IMR-90 (cell line): Measurements from ENCODE around the gene FRMD3. TPM values are rescaled to one million over a fixed set of nuclear protein-coding genes. Genes with fewer than 3 reads are reported as not detected.

Source experiments
- ATAC-seq: fragments of 200-7000 bp; cut with Tn5 transposase; 2 replicates; pipeline ENCODE4 v1.9.1; 2020; ENCODE audit warnings: low read depth, mild to moderate bottlenecking, moderate library complexity
- BruUV-seq: library from RNA; stranded (reverse); fragments of 400-500 nt; replicated peaks from 2 replicates; lab custom pipeline; 2021; lab: Mats Ljungman, UMichigan
- CTCF ChIA-PET: fragments of 300-600 bp; formaldehyde crosslinking; extraction: SDS; loops from one replicate; lab custom pipeline; 2021; ENCODE audit warnings: antibody characterized with exemption; lab: Yijun Ruan, JAX
- POLR2A ChIA-PET: fragments of 300-600 bp; sonication (Branson Sonifier 250); formaldehyde crosslinking; loops from one replicate; lab custom pipeline; 2022; ENCODE audit warnings: antibody characterized with exemption; ENCODE audit not compliant: unreplicated experiment; lab: Charles Lee
- DNase-seq: peaks from one replicate; pipeline ENCODE4 v3.0.0; 2013
- H2AFZ ChIP-seq: replicated peaks from 2 replicates; pipeline ENCODE3; 2013; ENCODE audit warnings: low read length, mild to moderate bottlenecking; ENCODE audit not compliant: poor library complexity
- H2AK5ac ChIP-seq: 2 replicates; pipeline ENCODE4 v1.6.1; 2013; ENCODE audit warnings: low read depth, low read length, inconsistent platforms
- H2AK9ac ChIP-seq: replicated peaks from 2 replicates; pipeline ENCODE3; 2013; ENCODE audit warnings: mild to moderate bottlenecking, low read depth, low read length, moderate library complexity; ENCODE audit not compliant: poor library complexity
- H2BK120ac ChIP-seq: 2 replicates; pipeline ENCODE4 v1.6.1; 2013; ENCODE audit warnings: low read depth, low read length, inconsistent platforms
- H2BK15ac ChIP-seq: 3 replicates; pipeline ENCODE4 v1.6.1; 2013; ENCODE audit warnings: low read depth, low read length, inconsistent platforms
- H2BK20ac ChIP-seq: 2 replicates; pipeline ENCODE4 v1.6.1; 2013; ENCODE audit warnings: low read depth, mild to moderate bottlenecking, inconsistent platforms, low read length, moderate library complexity
- H2BK5ac ChIP-seq: 2 replicates; pipeline ENCODE4 v1.6.1; 2013; ENCODE audit warnings: mild to moderate bottlenecking, low read depth, low read length, inconsistent platforms; ENCODE audit not compliant: poor library complexity, severe bottlenecking
- H3K14ac ChIP-seq: replicated peaks from 2 replicates; pipeline ENCODE4 v1.6.1; 2013; ENCODE audit warnings: low read depth, low read length, inconsistent platforms
- H3K18ac ChIP-seq: 2 replicates; pipeline ENCODE4 v1.6.1; 2013; ENCODE audit warnings: low read depth, low read length, control low read depth
- H3K23ac ChIP-seq: 2 replicates; pipeline ENCODE4 v1.6.1; 2013; ENCODE audit warnings: low read depth, low read length, inconsistent platforms
- H3K27ac ChIP-seq: 2 replicates; pipeline ENCODE4 v1.5.1; 2013; ENCODE audit warnings: mild to moderate bottlenecking, control low read depth, low read length; ENCODE audit not compliant: insufficient read depth
- H3K27me3 ChIP-seq: 2 replicates; pipeline ENCODE4 v1.6.1; 2013; ENCODE audit warnings: low read length; ENCODE audit not compliant: control insufficient read depth, insufficient read depth
- H3K36me3 ChIP-seq: 2 replicates; pipeline ENCODE4 v1.6.1; 2013; ENCODE audit warnings: low read length, mixed read lengths; ENCODE audit not compliant: control insufficient read depth, insufficient read depth
- H3K4ac ChIP-seq: 2 replicates; pipeline ENCODE4 v1.6.1; 2013; ENCODE audit warnings: low read depth, low read length, inconsistent platforms
- H3K4me1 ChIP-seq: 2 replicates; pipeline ENCODE4 v1.6.1; 2013; ENCODE audit warnings: low read length, mixed read lengths; ENCODE audit not compliant: control insufficient read depth, insufficient read depth
- H3K4me2 ChIP-seq: 2 replicates; pipeline ENCODE4 v1.6.1; 2013; ENCODE audit warnings: low read depth, mild to moderate bottlenecking, control low read depth, low read length, moderate library complexity
- H3K4me3 ChIP-seq: 2 replicates; pipeline ENCODE4 v1.5.1; 2013; ENCODE audit warnings: low read depth, mild to moderate bottlenecking, control low read depth, low read length, moderate library complexity; ENCODE audit not compliant: insufficient read depth
- H3K56ac ChIP-seq: 2 replicates; pipeline ENCODE4 v1.6.1; 2013; ENCODE audit warnings: low read length, inconsistent platforms; ENCODE audit not compliant: insufficient read depth; ENCODE audit errors: extremely low read depth
- H3K79me1 ChIP-seq, 2 experiments: 2 replicates each; pipeline ENCODE4 v1.6.1; 2013; ENCODE audit warnings: low read length in 2 of 2, inconsistent platforms in 1 of 2, low read depth in 1 of 2
- H3K9ac ChIP-seq: 2 replicates; pipeline ENCODE4 v1.6.1; 2013; ENCODE audit warnings: low read depth, low read length, control low read depth
- H3K9me1 ChIP-seq: 2 replicates; pipeline ENCODE4 v1.6.1; 2013; ENCODE audit warnings: low read length, inconsistent platforms; ENCODE audit not compliant: insufficient read depth
- H3K9me3 ChIP-seq: 2 replicates; pipeline ENCODE4 v1.6.1; 2013; ENCODE audit warnings: low read length; ENCODE audit not compliant: control insufficient read depth, insufficient read depth
- H4K20me1 ChIP-seq: 2 replicates; pipeline ENCODE4 v1.6.1; 2013; ENCODE audit warnings: low read length, inconsistent platforms; ENCODE audit not compliant: insufficient read depth
- H4K5ac ChIP-seq: 2 replicates; pipeline ENCODE4 v1.6.1; 2013; ENCODE audit warnings: mild to moderate bottlenecking, low read depth, low read length, control low read depth
- H4K8ac ChIP-seq, 2 experiments: 2 replicates each; pipeline ENCODE4 v1.6.1; 2013; ENCODE audit warnings: low read depth in 2 of 2, low read length in 2 of 2, control low read depth in 1 of 2, inconsistent platforms in 1 of 2
- H4K91ac ChIP-seq: 2 replicates; pipeline ENCODE4 v1.6.1; 2013; ENCODE audit warnings: low read depth, low read length, inconsistent platforms; ENCODE audit not compliant: insufficient read depth
- BHLHE40 ChIP-seq: fragments of 150-350 bp; IDR thresholded peaks from 2 replicates; pipeline ENCODE4 v1.6.1; 2016; ENCODE audit warnings: mild to moderate bottlenecking, low read depth, low read length
- MAFK ChIP-seq: IDR thresholded peaks from 2 replicates; pipeline ENCODE4 v1.6.1; 2012; ENCODE audit warnings: low read depth, low read length, improper control_type of control experiment
- MAZ ChIP-seq: IDR thresholded peaks from 2 replicates; pipeline ENCODE4 v1.6.1; 2012; ENCODE audit warnings: low read depth, mild to moderate bottlenecking, low read length, improper control_type of control experiment, moderate library complexity, borderline replicate concordance
- MXI1 ChIP-seq: IDR thresholded peaks from 2 replicates; pipeline ENCODE4 v1.6.1; 2012; ENCODE audit warnings: low read depth, mild to moderate bottlenecking, low read length, moderate library complexity, borderline replicate concordance
- RAD21 ChIP-seq: IDR thresholded peaks from 2 replicates; pipeline ENCODE4 v1.6.1; 2012; ENCODE audit warnings: low read length, improper control_type of control experiment
- RFX5 ChIP-seq: IDR thresholded peaks from 2 replicates; pipeline ENCODE4 v1.8.0; 2012; ENCODE audit warnings: low read depth, mild to moderate bottlenecking, low read length, moderate library complexity
- WGBS, 2 experiments: methylation state at CpG; one replicate each; pipeline versions ENCODE4 v1.1.5 to v1.1.7; 2013; ENCODE audit warnings: missing lambda C conversion rate in 2 of 2; ENCODE audit not compliant: insufficient read length in 1 of 2; ENCODE audit errors: extremely low coverage in 2 of 2; 5-methylcytosine and 5-hydroxymethylcytosine counted together
- dilution Hi-C: fragments of 300-500 bp; cut with HindIII; formaldehyde crosslinking; loops from one replicate; pipeline ENCODE4 v1.14.3; 2018; ENCODE audit warnings: low sequenced_read_pairs; ENCODE audit not compliant: unreplicated experiment
- in situ Hi-C: fragments of 300-500 bp; cut with MboI; formaldehyde crosslinking; loops from 3 replicates; pipeline ENCODE4 v1.14.3; 2019; ENCODE audit warnings: low sequenced_read_pairs, inconsistent platforms, mixed read lengths
- intact Hi-C: fragments of 100-400 bp; cut with micrococcal nuclease; formaldehyde crosslinking; loops from 2 replicates; pipeline ENCODE4 v1.10.0; 2022
- polyA plus RNA-seq, 3 experiments: library from polyadenylated mRNA; depleted of rRNA; stranded (reverse); fragments of >200 nt; gene quantifications; 2 replicates each; pipeline ENCODE4 v1.2.3, GENCODE V29; 2012; ENCODE audit warnings: low replicate concordance in 1 of 3
- total RNA-seq: library from RNA; depleted of rRNA; stranded (reverse); fragments of >200 nt; gene quantifications from 2 replicates; pipeline ENCODE4 v1.2.3, GENCODE V29; 2012

Gene FRMD3
- total and polyA plus RNA-seq, 2 of the 4 experiments (the other 2 are of a cell fraction), result 0.02 to 0.18 TPM

- H3K27ac ChIP-seq, result no peak overlapping the region
- H3K18ac ChIP-seq, result no peak overlapping the region
- CTCF ChIA-PET, result no interaction called here
- TF ChIP-seq MAFK, result no peak
- no peak for TF ChIP-seq MXI1
- TF ChIP-seq BHLHE40, result no peak
- no peak for TF ChIP-seq MAZ
- no peak for TF ChIP-seq RFX5
- no peak for TF ChIP-seq RAD21
- H3K14ac ChIP-seq, result no peak overlapping the region
- H2BK15ac ChIP-seq, result no peak overlapping the region
- no peak overlapping the region for H4K5ac ChIP-seq
- H2BK5ac ChIP-seq, result no peak overlapping the region
- no peaks in the 10 kb centered on the region for H3K79me1 ChIP-seq
- dilution Hi-C loops (no loop called here), intact Hi-C loops (no loop called here), in situ Hi-C loops (no loop called here)
- no peak overlapping the region for H2AFZ ChIP-seq
- H3K9me3 ChIP-seq, result no peaks in the 10 kb centered on the region
- H3K4me3 ChIP-seq, result no peak overlapping the region
- H3K9ac ChIP-seq, result no peak overlapping the region
- no CpG with 5 or more reads among the region's 1 CpG for WGBS, 2 experiments
- H3K9me1 ChIP-seq, result no peaks in the 10 kb centered on the region
- no peaks in the 10 kb centered on the region for H3K36me3 ChIP-seq
- H2BK20ac ChIP-seq, result no peak overlapping the region
- no peak for ATAC-seq
- no peak overlapping the region for H4K91ac ChIP-seq
- BruUV-seq, result no TSS peak
- POLR2A ChIA-PET, result no interaction called here
- H3K4ac ChIP-seq, result no peak overlapping the region
- H3K4me1 ChIP-seq, result no peaks in the 10 kb centered on the region
- H4K20me1 ChIP-seq, result no peaks in the 10 kb centered on the region
- H3K56ac ChIP-seq, result no peak overlapping the region
- no peak for DNase-seq
- H2BK120ac ChIP-seq, result no peak overlapping the region
- no peak overlapping the region for H4K8ac ChIP-seq
- no peaks in the 10 kb centered on the region for H3K27me3 ChIP-seq
- H2AK9ac ChIP-seq, result no peak overlapping the region
- H3K4me2 ChIP-seq, result no peak overlapping the region
- H2AK5ac ChIP-seq, result no peak overlapping the region
- no peak overlapping the region for H3K23ac ChIP-seq
Observed at GRCh38 chr9:83570359-83570758, 32.2 kb upstream of the FRMD3 start.
